ENCODE measurements around the gene TBC1D22A.

The TBC1D22A gene

DNA sequence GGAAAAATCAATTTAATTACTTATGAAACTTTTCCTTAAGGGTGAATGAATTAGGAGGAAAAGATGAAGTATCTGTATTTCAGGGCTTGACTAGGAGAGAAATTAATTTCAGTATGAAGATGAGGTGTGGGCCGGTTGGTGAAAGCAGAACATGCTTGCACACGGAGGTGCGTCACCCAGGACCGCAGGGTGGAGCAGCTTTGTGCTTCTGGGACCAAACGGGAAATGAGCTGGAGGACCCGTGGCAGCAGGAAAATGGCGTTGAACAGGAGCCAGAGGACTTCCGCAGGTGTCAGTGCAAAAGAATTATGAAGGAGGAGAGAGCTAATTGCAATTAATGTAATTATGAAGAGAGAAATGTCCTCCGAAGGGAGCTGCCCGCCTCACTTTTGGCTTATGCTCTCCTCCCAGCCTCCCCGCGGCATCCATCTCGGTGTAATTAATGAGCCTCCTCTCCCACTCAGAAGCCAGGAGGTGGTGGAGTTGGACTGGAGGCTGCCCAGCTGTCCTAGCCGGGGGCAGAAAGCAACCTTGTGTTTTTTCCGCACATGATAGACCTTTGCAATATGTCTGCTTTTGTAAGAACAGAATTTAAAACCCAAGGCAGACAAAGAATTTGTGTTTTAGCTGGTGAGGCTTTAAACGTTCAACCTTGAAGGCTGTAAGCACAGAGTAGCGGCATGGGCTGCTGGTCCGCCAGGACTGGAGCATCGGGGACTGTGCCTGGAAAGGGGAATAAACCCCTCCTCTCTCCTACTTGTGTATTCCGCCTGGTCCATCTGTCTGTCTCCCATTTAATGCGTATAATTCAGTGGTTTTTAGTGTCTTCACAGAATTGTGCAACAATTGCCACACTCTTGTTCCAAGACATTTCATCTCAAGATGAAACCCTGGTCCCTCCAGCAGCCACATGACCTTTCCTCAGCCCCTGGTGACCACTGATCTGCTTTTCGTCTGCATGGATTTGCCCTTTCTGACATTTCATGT is 180.6 kb downstream of the TBC1D22A start:
- DNase-seq (no peak), ATAC-seq (no peak)
- H3K36me3 Mint-ChIP-seq (ENCODE audit: low read depth): peaks cover 10% of the 10 kb centered on the region

DNA sequence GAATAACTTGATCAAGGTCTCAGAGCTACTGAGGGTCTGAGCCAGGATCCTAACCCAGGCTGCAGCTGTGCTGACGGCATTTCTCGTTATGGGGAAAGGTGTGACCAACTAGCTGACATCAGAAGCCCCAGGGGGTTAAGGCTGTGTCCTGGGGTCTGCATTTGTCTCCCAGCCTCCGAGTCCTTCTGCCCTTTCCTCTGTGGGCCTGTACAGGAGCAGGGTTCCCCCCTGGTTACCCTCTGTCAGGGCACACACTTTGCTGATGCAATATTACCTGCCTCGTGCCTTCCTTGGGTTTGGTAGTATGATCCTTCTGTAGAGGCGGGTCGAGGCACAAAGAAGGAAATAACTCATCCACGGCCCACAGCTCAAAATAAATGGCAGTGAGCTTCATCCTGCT is 183.0 kb downstream of the TBC1D22A start:
- Mint-ChIP-seq H3K9me3 (no peaks in the 10 kb centered on the region), H3K4me3 (no peak overlapping the region), H3K27me3 (no peaks in the 10 kb centered on the region), H3K36me3 (ENCODE audit: low read depth) (peaks cover 16% of the 10 kb centered on the region), H3K4me1 (peaks cover 5% of the 10 kb centered on the region), H3K27ac (no peak overlapping the region)
- DNase-seq (no peak), ATAC-seq (no peak)

More for the DNA sequence above, 180.6 kb downstream of the TBC1D22A start:
- peak overlapping the region; percentile 2 for H3K27ac Mint-ChIP-seq
- no peaks in the 10 kb centered on the region for H3K27me3 Mint-ChIP-seq
- peaks cover 5% of the 10 kb centered on the region for H3K4me1 Mint-ChIP-seq
- no peak overlapping the region for H3K4me3 Mint-ChIP-seq
- no peaks in the 10 kb centered on the region for H3K9me3 Mint-ChIP-seq

DNA sequence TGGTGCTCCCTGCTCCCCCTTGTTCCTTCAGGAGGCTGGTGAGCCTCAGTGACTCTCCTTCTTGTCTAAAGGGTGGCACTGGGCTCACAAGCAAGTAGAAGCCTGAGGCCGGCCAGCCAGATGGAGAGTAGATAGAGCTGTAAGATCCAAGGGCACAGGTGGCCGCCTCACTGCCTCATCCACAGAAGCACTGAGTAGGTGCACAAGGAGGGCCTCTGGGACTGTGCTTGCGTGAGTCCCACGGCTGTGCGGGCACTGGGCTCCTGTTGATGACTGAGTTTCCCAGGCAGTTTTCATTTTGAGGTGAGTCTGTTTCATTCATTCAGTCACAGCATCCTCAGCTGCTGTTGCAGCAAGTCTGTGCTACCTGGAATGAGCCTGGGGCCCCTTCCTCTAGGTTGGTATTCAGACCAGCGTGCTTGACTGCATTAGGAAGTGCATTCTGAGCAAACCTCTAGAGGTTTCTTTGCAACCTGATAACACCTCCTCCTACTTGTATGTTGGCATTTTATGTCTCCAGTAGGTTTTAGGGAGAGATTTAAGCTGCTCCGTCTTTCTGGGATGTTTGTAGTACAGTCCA is 184.0 kb downstream of the TBC1D22A start:
- Mint-ChIP-seq H3K4me3 (no peak overlapping the region), H3K36me3 (ENCODE audit: low read depth) (peaks cover 17% of the 10 kb centered on the region), H3K9me3 (no peaks in the 10 kb centered on the region), H3K27me3 (no peaks in the 10 kb centered on the region), H3K27ac (no peak overlapping the region), H3K4me1 (peaks cover 5% of the 10 kb centered on the region)
- DNase-seq: no peak
- ATAC-seq: no peak

DNA sequence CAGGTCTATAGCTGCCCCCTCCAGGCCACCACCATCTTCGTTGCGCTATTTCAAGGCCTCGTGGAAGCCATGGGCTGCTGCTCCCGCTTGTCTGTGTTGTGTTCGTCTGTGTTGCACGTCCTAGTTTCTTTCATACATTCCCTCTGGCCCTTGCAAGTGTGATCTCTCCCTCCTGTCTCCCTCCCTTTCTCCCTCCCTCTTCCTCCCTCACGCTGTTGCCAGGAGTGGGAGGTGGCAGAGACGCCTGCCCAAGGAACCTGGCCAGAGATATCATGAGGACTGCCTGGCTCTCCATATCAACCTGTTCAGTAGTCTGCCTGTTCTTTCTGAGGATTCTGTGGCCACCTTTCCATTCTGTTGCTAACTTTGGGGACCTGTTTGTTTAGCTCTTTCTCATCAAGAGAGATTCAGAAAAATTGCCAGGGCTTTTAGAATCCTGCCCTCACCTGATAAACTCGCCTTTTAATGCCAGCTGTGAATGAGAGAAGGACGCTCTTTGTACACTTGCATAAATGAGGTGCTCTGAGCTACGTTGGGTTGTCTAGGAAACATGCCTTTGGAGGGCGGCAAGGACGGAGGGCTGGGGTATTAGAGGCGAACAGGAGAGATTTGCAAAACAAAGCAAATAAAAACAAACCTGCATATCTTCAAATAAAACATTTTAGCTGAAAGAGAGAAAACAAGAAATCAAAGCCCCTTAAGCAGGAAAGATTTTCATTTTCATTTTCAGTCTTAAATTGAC is 185.2 kb downstream of the TBC1D22A start:
- Mint-ChIP-seq H3K9me3 (no peaks in the 10 kb centered on the region), H3K27ac (no peak overlapping the region), H3K4me1 (peaks cover 5% of the 10 kb centered on the region), H3K4me3 (no peak overlapping the region), H3K27me3 (no peaks in the 10 kb centered on the region), H3K36me3 (ENCODE audit: low read depth) (peaks cover 17% of the 10 kb centered on the region)
- ATAC-seq (no peak), DNase-seq (no peak)

DNA sequence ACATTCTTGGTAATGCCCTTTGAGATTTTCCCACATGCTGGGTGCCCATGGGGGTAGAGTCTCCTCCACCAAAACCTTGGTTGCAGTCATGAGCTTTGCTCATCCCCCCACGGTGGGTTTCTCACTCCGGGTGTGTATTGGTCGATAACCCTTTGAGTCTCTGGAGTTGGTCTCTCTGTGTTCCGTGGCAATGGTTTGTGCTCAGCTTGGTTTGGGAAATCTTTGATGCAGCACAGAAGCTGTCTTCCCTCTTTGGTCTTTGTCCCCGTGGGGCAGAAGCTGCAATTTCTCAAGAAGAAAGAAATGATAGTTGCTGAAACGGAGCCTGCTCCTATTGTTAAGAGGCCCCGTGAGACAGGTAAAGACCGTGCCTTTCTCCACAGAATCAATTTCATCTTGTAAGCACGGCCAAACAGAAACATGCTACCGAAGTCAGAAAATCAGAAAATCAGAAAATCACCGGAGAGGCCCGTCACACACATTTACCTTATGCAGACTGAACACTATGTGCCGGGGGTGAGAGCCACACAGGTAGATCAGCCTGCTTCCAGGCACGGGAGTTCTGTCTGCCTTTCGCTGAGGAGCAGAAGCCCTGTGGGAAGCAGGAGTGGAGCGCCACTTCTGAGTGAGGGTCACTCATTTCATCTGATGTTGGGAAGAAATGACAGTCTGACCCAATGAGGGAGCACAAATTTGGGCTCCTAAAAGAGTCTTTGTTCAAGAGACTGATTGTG is 186.1 kb downstream of the TBC1D22A start:
- no peak for DNase-seq
- H3K36me3 Mint-ChIP-seq (ENCODE audit: low read depth): peaks cover 15% of the 10 kb centered on the region
- no peaks in the 10 kb centered on the region for H3K9me3 Mint-ChIP-seq
- no peak overlapping the region for H3K27ac Mint-ChIP-seq
- ATAC-seq: no peak
- no peaks in the 10 kb centered on the region for H3K27me3 Mint-ChIP-seq
- peaks cover 5% of the 10 kb centered on the region for H3K4me1 Mint-ChIP-seq
- no peak overlapping the region for H3K4me3 Mint-ChIP-seq

DNA sequence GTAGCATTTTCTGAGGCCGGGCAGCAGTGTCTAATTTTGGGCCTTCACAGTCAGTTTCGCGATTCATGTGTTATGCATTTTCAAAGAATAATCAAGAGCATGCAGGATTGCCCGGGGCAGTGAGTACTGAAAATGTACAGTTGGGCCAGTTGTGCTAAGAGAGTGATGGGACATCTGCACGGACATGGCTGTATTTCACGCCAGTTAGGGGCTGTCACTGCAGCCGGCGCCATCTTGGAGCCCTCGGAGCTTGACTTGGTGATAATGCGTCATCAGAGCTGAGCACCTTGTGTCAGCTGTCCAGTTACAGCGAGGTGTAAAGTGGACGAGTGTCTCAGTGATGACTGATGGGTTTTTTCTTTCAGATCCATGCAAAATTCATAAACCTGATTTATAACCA is 188.9 kb downstream of the TBC1D22A start:
- Mint-ChIP-seq H3K36me3 (ENCODE audit: low read depth) (peaks cover 17% of the 10 kb centered on the region), H3K4me1 (peaks cover 5% of the 10 kb centered on the region), H3K27ac (no peak overlapping the region), H3K27me3 (no peaks in the 10 kb centered on the region), H3K4me3 (no peak overlapping the region), H3K9me3 (no peaks in the 10 kb centered on the region)
- no peak for ATAC-seq
- DNase-seq: no peak

DNA sequence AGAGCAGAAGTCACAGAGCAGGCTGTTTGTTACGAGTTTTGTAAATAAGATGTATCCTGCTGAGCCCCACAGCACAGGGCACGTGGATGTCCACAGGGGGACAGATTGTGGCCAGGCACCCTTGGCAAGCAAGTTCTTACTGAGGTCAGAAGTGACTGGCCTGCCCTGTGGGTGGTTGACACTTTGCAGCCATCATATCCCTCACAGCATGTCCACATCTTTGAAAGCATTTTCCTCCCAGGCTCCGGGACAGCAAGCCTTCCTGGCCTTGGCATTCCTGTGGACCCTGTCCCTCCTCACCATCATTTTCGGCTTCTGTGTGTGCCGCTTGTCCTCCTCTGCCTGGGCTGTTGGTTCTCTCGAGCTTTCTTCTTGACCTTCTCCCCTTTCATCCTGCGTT is 189.5 kb downstream of the TBC1D22A start:
- Mint-ChIP-seq H3K36me3 (ENCODE audit: low read depth) (peaks cover 17% of the 10 kb centered on the region), H3K27ac (no peak overlapping the region), H3K4me1 (peaks cover 5% of the 10 kb centered on the region), H3K9me3 (no peaks in the 10 kb centered on the region), H3K4me3 (no peak overlapping the region), H3K27me3 (no peaks in the 10 kb centered on the region)
- ATAC-seq (no peak), DNase-seq (no peak)

DNA sequence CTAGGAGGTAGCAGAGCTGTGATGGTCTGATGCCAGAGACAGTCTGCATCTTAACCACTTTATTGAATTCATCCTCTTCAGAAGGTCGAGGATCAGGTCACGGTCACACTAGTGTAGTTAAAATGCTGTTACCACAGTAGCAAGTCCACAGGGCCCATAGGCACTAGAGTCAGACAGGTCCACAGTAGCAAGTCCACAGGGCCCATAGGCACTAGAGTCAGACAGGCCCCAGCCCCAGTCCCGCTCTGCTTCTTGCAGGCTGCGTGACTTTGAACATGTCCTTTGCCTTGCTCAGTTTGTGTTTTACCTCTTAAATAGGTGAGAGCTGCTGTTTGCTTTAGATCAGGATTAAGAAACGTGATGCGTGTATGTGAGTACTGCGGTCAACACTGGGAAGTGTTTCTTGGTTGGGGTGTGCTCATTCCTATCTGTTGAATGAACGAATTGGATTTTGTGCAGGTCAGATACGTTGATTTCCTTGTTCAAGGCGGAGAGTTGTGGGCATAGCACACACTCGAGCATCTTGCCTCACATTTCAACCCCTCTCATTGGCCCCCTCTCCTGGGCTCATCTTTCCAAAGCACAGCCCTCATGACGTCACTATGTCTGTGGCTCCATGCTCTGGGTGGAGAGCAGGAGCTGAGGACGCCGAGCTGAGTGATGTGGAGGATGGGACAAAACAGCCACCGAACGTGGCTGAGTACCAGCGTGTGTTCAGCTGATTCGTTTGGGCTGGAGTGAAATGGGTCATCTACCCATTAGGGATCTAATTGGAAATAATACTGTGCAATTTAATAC is 191.7 kb downstream of the TBC1D22A start:
- no peaks in the 10 kb centered on the region for H3K9me3 Mint-ChIP-seq
- no peak overlapping the region for H3K4me3 Mint-ChIP-seq
- H3K36me3 Mint-ChIP-seq (ENCODE audit: low read depth): peaks cover 15% of the 10 kb centered on the region
- no peaks in the 10 kb centered on the region for H3K27me3 Mint-ChIP-seq
- H3K4me1 Mint-ChIP-seq: no peaks in the 10 kb centered on the region
- ATAC-seq: no peak
- H3K27ac Mint-ChIP-seq: no peak overlapping the region
- DNase-seq: no peak

DNA sequence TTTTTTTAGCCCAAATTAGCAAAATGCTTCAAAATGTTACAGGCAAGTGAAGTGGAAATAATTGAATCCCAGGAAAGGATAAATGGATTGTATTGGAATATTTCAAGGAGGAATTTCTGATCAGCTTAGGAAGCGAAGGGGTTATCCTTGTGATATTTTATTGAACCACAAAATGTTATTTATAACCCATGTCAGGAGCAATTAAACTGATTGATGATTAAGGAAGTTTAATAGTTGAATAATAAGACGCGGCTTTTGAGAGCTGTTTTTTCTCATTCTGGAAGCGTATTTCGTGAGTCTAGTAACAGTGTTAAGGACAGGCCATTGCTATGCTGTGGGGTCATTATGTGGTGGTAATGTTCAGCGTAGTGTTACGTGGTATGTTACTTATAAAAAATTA is 192.3 kb downstream of the TBC1D22A start:
- Mint-ChIP-seq H3K36me3 (ENCODE audit: low read depth) (peaks cover 11% of the 10 kb centered on the region), H3K4me1 (no peaks in the 10 kb centered on the region), H3K4me3 (no peak overlapping the region), H3K9me3 (no peaks in the 10 kb centered on the region), H3K27me3 (no peaks in the 10 kb centered on the region), H3K27ac (no peak overlapping the region)
- ATAC-seq (no peak), DNase-seq (no peak)

DNA sequence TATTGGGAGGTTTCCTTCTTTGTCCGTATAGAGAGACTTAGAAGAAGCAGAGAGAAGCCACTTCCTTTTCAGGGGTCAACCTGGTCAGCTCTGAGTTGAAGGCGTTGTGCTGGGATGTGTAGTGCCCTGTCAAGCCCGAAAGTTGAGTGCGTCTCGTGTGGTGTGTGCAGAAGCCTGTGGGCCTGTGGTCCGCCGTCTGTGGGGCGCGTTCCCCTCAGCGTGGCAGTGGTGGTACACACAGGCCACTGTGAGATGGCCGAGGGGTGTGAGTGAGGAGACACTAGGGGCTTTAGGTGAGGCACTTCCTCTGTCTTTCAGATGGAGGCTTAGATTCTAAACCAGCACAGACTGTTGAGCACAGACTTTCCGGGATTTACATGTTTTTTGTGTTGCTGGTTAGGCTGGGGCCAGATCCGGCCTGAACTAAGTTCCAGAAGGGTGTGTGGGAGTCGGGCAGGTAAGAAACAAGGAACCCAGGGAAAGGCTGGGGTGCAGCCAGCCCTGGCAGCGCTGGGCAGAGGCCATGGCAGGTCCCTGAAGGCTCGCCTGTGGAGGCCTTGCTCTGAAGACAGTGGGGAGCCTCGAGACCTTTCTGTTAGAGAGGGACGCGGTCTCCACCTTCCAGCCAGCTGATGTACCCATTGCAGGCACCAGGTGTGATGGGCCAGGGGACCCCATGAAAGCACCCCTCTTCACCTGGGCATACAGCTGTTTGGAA is 194.2 kb downstream of the TBC1D22A start:
- H3K27me3 Mint-ChIP-seq: no peaks in the 10 kb centered on the region
- H3K4me3 Mint-ChIP-seq: no peak overlapping the region

DNA sequence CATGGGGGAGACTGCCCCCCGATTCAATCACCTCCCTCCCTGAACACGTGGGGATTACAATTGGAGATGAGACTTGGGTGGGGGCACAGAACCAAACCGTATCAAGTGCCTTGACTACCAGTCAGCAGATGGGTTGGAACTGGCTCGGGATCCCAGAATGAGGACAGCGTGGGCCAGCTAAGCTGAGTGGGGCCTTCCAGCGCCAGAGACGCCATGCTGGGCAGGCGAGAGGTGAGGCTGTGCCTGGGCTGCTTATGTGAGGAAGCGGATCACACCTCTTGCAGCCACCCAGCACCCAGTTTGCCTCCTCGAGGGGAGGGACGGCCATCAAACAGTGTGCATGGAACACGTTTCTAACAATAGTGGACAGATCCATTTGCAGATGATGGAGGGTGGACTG is 195.1 kb downstream of the TBC1D22A start:
- no peak for DNase-seq
- no peaks in the 10 kb centered on the region for H3K4me1 Mint-ChIP-seq
- no peak for ATAC-seq
- no peaks in the 10 kb centered on the region for H3K27me3 Mint-ChIP-seq
- no peak overlapping the region for H3K4me3 Mint-ChIP-seq
- H3K9me3 Mint-ChIP-seq: no peaks in the 10 kb centered on the region
- H3K36me3 Mint-ChIP-seq (ENCODE audit: low read depth): peaks cover 7% of the 10 kb centered on the region
- no peak overlapping the region for H3K27ac Mint-ChIP-seq

More for the DNA sequence above, 194.2 kb downstream of the TBC1D22A start:
- ATAC-seq (no peak), DNase-seq (no peak)
- Mint-ChIP-seq H3K27ac (no peak overlapping the region), H3K36me3 (ENCODE audit: low read depth) (peaks cover 7% of the 10 kb centered on the region), H3K9me3 (no peaks in the 10 kb centered on the region), H3K4me1 (no peaks in the 10 kb centered on the region)

DNA sequence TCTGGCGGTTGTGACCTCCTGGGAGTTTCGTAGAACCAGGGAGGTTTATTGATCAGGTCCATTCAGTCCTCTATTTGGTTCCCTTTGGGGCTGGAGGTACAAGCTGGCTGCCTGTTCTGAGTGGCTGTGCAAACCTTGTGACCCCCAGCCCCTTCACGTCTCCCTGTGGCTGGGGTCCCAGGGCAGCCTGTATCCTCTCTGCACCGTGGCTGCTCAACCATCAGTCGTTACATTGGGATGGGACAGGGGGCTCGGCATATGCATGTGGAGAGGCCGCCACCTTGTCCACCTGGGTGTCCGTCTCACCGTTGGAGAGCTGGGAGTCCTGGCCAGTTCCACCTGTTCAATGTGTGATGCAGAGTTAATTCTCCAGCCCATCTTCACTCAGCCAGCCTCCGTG is 195.7 kb downstream of the TBC1D22A start:
- ATAC-seq: no peak
- Mint-ChIP-seq H3K4me3 (no peak overlapping the region), H3K27ac (no peak overlapping the region), H3K36me3 (ENCODE audit: low read depth) (peaks cover 7% of the 10 kb centered on the region), H3K4me1 (no peaks in the 10 kb centered on the region), H3K27me3 (no peaks in the 10 kb centered on the region), H3K9me3 (no peaks in the 10 kb centered on the region)
- no peak for DNase-seq

DNA sequence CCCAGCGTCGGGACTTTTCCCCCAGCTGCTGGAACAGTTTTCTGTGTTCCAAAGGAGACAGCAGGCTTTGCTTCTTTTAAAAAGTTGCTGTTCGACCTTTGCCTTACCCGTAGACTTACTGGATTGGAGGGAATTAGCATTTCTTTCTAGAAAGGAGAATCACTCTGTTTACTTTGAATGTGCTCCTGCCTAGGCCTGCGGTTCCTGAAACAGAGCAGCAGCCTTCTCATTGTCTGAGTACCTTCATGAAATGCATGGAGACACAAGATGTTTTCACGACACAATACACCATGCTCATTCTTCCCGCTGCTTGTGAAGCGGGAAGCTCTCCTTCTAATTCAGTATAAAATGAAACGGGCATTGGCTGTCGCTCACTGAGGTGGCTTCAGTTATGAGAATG is 196.2 kb downstream of the TBC1D22A start:
- Mint-ChIP-seq H3K9me3 (no peaks in the 10 kb centered on the region), H3K27me3 (no peaks in the 10 kb centered on the region), H3K36me3 (ENCODE audit: low read depth) (peaks cover 7% of the 10 kb centered on the region), H3K4me3 (no peak overlapping the region), H3K27ac (no peak overlapping the region), H3K4me1 (no peaks in the 10 kb centered on the region)
- ATAC-seq (no peak), DNase-seq (no peak)
